ENCODE results near the gene IL1RN.

IL1RN gene

DNA sequence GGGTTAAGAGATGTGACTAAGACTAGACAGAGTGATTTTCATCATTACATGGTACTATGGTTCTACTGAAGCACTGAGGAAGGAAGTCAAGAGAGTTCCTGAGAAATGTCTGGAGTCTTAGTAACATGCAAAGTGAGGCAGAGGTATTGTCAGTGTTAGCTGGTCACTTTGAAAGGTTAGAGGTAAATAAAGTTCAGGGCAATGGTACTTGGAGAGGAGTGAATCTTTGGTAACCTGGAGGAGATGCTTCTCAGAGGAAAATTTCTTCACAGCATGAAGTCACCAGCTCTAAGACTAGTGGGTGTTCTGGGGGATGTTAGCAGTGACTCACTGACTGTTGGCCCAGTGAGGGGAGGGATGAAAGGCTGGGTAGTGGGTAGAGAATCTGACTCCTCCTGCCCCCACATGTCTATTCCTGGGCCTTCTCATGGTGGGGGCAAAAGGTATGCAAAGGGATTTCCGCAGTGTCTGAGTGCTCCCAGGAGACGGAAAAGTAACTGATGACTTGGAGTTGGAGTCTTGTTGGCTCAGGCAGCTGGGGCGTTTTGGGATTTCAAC is 23.3 kb upstream of the IL1RN start:
- no peak for DNase-seq

DNA sequence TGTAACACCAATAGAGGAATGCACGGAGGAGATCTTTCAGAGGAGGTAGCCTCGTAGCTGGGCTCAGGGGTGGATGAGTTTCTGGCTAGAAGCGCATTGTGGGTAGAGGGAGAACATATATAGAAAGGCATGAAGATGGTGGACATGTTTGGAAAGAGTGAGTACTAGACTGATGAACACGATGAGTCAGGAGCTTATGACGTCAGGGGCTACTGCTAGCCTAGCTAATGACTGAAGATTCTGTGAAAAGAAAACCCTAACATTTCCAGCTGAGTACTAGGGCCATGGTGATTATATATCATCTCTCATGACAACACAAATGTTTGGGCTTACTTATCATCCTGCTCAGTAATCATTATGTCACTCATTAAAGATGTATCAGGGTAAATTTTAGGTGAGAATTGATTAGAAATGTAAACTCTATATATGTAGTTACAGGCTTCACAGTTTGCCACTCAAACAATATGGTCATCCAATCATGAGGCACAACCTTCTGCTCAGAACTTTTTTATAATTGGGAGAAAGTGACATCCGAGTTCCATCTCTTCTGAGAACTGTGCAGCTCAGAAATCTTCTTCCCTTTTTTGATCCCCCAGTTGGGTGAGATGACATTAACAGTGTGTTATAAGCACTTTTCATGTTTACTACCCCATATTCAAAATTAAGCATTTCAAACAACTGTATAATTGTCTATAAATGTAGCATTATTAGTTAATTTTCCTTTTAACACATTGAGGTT is 22.2 kb upstream of the IL1RN start:
- DNase-seq: no peak

DNA sequence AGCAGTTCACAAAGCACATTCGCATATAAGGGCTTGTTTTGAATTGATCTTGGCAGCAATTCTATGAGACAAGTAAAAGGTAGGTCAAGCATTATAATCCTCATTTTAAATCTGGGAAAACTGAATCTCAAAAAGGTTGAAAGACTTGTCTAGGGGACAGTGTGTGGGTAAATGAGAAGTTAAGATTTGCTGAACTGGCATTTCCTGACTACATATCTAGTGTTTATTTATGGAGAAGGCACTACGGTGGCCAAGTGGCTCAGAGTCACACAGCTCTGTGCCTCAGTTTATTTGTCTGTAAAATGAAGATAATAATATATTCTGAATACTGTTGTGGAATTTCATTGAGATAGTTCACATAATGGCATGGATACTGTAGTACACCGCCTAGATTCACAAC is 16.3 kb upstream of the IL1RN start:
- no peak for DNase-seq

DNA sequence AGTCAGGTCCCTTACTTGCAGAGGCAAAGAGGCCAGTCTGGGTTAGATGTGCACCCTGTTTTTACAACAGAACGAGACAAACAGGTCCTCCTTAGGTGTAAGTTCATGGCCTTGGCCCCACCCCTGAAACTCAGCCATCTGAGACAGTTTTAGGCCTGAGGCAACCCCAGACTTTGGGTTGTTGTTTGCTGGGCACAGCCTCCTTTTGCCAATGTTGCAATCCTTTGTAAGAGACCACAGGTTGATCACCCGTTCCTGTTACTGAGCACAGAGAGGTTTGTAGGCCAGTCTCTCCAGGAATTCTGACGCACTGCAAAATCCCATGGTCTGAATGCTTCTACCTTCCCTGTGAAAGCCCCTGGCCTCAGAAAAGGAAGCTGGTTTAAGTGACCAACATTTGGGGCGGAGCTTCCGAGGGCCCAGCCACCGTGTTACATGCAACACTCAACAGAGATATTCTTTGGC is 15.5 kb upstream of the IL1RN start:
- no peak for DNase-seq

DNA sequence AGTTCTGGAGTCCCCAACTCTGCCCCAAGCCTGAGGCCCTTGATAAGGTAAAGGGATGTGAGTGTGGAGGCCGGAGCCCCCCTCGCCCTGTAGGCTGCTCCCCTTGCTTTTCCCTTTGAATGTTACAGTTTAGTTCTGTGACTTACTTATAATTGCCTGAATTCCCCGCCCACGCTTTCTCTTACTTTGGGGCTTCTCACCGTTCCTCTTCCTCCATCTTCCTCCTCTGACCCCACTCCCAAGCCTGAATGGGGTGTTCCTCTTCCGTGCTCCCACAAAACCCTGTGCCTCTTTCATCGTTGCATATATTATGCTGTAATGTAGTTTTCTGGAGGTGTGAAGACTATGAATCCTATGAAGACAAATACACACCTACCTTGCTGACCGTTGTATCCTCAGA is 15.0 kb upstream of the IL1RN start:
- DNase-seq: no peak

DNA sequence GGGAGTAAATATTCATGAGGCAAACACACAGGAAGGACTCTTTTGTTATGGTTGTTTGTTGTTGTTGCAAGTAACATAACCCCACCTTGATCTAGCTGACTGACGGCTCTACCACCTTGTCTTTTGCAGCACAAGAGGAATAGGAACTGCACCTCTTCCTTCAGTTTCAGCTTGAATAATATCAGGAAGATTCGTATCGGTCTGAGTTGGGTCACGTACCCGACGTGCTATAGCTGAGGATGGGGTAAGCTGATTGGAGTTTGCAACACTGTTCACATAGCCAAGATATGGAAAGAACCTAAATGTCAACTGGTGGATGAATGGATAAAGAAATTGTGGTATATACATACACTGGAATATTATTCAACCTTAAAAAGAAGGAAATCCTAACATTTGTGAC is 14.5 kb upstream of the IL1RN start:
- no peak for DNase-seq

DNA sequence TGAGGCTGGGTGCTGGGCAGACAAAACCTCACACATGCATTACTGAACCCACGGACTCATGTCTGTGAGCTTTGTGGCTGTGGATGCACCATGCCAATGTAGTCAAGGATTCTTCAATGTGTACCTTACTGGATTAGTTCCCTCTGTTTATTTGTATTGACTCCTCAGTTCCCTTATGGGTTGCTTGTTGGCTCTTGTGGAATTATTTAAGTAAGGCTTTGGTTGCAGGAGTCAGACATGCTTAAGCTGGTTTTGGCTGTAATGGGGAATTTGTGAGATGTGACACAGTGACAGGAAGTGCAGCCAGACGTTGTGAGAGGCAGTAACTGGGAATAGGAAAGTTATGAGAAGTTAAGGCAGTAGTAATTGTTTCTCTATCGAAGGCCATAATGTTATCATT is 13.6 kb upstream of the IL1RN start:
- DNase-seq: no peak

DNA sequence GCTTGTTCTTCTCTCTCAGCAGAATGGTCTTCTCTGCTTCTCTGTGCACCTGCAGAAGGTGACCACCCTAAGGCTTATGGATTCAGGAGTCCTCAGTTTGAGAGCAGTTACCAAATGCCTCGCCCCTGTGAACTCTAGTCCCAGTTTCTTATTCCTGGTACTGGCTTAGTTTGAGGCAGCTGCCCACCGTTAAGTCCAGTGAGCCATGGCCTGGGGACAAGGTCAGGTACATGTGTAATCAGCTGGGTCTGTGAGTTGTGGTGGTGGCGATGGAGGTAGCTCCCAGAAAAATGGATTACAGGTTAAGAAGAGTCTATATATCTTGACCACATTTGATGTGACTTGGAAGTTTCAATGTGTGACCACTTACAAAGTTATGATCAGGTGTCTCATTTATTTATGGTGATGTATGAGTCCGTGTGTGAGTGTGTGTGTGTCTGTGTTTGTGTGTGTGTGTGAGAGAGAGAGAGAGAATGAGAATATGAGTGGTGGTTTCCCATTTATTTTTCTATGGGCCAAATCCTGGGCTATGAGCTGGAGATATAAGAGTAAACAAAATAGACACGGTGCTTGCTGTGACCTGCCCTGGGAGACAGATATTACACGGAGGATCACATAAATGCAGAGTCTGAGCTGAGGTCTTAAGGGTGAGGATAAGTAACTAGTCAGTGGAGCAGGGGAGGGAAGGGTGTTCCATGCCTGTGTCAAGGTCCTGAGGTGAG is 13.0 kb upstream of the IL1RN start:
- DNase-seq: no peak

DNA sequence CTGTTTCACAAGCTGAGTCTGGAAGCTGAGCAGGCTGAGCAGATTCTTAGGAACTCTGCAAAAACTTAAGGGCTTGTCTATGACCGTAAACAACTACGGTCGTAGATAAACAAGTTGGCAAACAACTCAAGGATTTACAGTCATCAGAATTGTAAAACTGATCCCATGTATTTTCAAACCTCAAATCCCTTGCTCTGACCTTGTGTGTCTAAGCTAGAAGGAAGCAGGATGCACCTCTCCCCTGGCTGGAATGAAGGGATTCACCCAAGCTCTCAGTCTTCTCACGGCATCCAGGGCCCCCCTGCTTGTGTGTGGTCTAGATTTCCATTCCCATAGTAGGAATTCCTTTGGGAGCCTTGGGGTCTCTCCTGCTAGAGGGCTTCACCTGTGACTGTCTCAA is 12.4 kb upstream of the IL1RN start:
- no peak for DNase-seq

DNA sequence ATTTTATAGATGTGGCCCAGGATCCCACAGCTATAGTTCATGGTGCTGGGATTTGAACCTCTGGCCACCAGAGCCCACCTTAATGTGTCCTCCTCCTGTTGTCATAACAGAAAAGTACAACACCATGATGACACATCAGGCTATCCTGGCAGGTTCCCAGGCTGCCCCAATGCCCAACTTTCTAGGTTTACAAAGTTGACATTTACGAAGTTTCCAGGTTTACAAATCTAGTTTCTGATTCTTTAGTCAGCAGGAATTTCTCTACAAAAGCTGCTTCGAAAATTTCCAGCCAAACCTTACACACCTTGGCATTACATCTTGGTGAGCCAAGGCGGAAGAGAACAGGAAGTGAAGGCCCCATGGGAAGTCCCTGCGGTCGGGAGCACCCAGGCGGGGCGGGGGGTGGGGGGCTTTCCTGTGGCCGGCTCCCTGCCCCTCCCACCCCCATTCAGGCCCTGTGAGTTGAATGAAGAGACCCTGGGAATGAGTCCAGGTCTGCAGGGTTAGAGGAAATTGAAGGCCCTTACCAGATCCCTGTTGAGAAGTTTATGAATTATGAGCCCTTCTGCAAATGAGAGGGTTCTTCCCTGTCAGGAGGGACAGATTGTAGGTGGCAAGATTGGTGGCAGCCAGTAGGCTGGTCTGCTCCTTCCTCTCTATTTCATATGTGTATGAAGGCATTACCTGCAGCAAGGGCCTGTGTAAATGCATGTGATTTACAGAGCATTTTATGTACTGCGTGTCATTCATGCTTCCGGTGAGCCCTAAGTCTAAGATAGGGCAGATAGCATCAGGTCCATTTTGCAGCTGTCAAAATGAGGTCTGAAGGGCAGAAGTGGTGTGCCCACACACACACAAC is 11.1 kb upstream of the IL1RN start:
- no peak for DNase-seq

DNA sequence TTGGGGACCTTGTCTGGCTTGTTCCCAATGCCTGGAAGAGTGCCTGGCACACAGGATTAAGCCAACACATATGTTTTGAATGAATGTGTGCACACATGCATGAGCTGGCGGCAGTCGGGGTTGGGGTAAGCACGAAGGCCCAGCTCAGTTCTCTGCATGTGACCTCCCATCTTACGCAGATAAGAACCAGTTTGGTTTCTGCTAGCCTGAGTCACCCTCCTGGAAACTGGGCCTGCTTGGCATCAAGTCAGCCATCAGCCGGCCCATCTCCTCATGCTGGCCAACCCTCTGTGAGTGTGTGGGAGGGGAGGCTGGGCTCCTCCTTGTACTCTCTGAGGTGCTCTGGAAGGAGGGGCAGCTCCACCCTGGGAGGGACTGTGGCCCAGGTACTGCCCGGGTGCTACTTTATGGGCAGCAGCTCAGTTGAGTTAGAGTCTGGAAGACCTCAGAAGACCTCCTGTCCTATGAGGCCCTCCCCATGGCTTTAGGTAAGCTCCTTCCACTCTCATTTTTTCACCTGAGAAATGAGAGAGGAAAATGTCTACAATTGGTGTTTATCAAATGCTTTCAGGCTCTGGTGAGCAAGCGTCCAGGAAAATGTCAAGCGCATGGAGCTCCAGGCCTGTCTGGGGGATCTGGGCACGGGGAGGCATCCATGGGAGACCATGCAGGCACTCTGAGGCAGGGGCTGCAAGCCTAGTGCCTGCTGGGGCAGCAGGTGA is 9.7 kb upstream of the IL1RN start:
- DNase-seq: no peak

DNA sequence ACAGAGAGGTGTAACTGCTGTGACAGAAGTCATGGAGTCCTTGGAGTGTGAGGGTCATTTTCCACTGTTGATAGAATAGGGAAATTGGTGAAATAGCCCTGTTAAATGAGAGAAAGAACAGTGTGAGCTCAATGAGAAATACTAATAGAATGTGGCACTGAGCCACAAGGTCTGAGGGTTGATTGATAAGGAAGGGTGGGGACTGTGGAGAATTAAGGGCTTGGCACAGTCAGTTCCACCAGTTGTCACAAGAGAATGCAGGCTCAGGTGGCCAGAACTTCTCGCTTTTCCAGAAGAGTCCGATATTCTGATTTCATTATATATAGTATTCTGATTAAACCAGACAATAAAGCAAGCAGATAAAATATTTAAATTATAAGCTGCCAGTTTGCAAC is 9.1 kb upstream of the IL1RN start:
- DNase-seq: no peak

DNA sequence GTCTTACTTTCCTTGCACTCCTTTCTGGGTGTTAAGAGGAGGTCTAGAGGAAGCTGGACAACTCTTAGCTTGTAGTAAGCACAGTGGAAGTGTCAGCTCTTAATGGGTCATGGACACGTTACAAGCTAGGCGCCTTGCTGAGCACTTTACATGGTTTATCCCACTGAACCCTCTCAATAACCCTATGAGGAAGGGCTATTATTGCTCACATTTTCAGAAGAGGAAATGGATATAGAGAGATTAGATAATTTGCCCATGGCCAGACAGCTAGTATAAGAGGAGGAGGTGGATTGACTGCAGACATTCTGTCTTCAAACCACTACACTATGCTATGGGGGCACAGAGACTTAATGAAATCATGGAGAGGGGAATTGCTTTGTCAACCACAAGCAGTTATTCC is 8.3 kb upstream of the IL1RN start:
- no peak for DNase-seq

DNA sequence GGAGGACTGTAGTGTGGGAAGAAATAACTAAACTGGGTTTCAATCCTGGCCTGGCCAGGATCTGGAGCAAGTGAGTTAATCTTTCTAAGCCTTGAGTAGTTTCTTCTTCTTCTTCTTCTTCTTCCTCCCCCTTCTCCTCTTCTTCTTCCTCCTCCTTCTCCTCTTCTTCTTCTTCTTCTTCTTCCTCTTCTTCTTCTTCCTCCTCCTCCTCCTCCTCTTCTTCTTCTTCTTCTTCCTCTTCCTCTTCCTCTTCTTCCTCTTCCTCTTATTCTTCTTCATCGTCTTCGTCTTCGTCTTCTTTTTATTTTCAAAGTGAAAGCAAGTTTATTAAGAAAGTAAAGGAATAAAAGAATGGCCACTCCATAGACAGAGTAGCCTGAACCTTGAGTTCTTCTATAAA is 6.5 kb upstream of the IL1RN start:
- no peak for DNase-seq

DNA sequence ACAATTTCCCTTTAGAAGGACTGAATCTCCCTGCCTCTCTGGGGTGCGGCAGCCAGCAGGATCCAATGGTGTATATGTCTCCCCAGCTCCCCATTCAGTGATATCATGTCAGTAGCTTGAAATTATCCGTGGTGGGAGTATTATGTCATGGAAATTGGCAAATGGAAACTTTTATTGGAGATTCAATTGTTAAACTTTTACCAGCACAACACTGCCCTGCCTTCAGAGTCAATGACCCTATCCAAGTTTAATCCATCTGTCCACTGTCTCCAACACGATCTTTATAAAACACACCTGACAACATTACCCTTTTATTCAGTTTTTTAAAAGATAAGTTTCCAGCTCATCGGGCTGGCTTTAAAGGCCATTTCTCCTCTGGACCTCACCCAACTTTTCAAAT is 5.0 kb upstream of the IL1RN start:
- DNase-seq: no peak

DNA sequence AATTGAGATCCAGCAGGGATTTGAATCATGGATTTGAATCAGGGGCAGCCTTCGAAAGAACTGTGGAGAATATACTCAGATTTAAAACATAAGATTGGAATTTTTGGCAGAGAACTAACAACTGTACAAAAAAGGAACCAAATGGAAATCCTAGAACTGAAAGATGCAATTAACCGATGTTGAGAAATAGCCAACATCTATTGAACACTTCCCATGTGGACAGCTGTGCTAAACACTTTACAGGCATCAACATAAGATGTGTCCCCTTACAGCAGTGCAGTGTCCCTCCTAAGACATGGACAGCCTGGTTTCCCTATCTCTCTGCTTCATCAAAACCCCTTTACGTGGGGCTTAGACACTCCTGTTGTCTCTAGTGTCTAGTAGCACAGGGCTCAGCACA is 3.7 kb upstream of the IL1RN start:
- no peak for DNase-seq

DNA sequence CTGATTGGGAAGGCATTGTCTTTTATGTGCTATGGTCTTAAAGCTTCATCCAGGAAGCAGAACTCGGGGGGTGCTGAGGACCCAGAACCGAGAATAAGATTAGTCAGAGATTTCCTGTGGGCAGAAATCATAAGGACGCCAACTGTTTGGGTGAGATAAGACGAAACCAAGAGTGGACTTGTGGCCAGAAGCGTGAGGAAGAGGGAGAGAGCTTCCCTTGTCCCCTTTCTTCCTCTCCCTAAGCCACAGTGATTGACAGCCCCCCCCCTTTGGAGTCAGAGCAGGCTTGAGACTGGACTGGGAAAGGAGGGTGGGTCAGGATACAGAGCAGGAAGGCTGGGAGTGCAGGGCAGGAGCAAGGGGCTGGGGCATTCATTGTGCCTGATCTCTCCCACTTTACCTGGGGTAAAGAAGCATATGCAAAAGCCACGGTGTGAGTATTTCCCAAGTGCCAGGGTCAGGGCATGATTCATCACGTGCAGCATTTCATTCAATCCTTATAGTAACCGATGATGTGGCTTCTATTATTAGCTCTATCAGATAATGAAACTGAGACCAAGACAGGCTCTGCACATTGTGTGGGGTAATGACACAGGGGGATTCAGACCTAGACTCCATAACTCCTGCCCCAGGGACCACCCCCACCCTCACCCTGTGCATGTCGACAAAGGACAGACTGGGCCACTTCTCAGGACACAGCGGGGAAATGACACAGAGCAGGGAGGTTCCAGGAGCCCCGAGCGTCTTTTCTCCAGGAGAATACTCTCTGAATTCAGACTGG is 3.0 kb upstream of the IL1RN start:
- DNase-seq: no peak

DNA sequence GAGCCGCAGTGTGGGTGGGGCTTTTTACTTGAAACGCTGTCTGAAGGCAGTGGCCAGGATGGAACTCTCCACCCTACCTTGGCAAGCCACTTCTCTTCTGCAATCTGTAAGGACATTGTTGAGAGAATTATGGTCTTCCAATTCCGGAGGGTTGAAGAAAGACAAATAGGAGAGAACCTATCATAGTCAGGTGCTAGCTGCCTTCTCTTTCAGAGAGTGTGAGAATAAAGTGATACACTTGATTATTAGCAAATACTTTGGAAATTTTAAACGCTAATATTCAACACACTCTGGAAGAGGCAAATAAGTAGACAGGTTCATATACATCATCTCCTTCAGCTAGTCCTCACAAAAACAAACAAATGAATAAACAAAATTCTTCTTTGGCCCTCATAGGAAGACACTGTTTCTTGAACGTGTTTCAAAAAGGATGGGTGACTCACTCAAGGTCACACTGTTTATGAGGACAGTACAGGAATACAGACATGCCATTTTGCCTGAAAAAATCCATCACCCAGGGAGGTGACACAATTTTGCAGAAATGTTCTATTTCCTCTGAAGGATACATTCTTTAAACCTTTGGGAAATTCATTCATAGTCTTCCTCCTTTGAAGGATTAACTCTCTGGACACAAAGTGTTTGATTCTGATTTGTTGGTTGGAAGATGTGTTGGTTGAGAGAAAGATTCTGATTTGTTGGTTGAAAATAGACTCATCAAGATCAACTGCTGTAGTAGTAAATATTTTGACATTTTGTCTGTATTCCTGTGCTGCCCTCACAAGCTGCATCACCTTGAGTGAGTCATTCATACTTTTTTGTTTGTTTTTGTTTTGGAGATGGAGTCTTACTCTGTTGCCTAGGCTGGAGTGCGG is 2.2 kb upstream of the IL1RN start:
- no peak for DNase-seq

DNA sequence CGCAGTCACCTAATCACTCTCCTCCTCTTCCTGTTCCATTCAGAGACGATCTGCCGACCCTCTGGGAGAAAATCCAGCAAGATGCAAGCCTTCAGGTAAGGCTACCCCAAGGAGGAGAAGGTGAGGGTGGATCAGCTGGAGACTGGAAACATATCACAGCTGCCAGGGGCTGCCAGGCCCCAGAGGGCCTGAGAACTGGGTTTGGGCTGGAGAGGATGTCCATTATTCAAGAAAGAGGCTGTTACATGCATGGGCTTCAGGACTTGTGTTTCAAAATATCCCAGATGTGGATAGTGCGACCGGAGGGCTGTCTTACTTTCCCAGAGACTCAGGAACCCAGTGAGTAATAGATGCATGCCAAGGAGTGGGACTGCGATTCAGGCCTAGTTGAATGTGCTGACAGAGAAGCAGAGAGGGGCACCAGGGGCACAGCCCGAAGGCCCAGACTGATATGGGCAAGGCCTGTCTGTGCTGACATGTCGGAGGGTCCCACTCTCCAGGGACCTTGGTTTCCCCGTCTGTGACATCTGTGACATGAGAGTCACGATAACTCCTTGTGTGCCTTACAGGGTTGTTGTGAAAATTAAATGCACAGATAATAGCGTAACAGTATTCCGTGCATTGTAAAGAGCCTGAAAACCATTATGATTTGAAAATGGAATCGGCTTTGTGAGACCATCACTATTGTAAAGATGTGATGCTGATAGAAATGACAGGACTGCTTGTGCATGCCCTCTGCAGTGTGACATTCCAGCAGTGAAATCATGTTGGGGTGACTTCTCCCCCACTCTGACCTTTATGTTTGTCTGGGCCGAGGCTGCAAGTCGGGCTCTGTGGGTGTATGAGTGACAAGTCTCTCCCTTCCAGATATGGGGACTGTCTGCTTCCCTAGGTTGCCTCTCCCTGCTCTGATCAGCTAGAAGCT is 510 bp downstream of the IL1RN start:
- no peak for DNase-seq

Data from activated CD4-positive, alpha-beta T cell treated with anti-CD3 and anti-CD28 coated beads for 1 hour (primary cell).